GM23338 (cell line): ENCODE data around the gene MPP3. TPM values are rescaled to one million over a fixed set of nuclear protein-coding genes. Genes with fewer than 3 reads are reported as not detected.

Experiments used
- ATAC-seq: fragments of 200-7000 bp; cut with Tn5 transposase; 3 replicates; pipeline ENCODE4 v1.9.1; 2020
- DNase-seq: peaks from one replicate; pipeline ENCODE4 v3.0.0-alpha.2; 2015; ENCODE audit warnings: low spot score
- H2AFZ ChIP-seq: fragments of 200-600 bp; sonication (generic); 2 replicates; pipeline ENCODE4 v1.8.0; 2016; ENCODE audit warnings: antibody characterized with exemption, mild to moderate bottlenecking, moderate library complexity
- H3F3A ChIP-seq: fragments of 200-600 bp; sonication (generic); replicated peaks from 2 replicates; pipeline ENCODE4 v1.8.0; 2017; ENCODE audit warnings: antibody characterized with exemption, mixed run types, low read depth
- H3K27ac ChIP-seq: fragments of 200-600 bp; sonication (generic); 2 replicates; pipeline ENCODE4 v1.6.1; 2016; ENCODE audit warnings: low read depth
- H3K27me3 ChIP-seq: fragments of 200-600 bp; sonication (generic); 2 replicates; pipeline ENCODE4 v1.8.0; 2016; ENCODE audit warnings: mild to moderate bottlenecking, mixed run types, moderate library complexity; ENCODE audit not compliant: insufficient read depth
- H3K36me3 ChIP-seq: fragments of 200-600 bp; sonication (generic); 2 replicates; pipeline ENCODE4 v1.8.0; 2016; ENCODE audit warnings: mild to moderate bottlenecking; ENCODE audit not compliant: insufficient read depth
- H3K4me1 ChIP-seq: fragments of 200-600 bp; sonication (generic); 2 replicates; pipeline ENCODE4 v1.8.0; 2016; ENCODE audit warnings: mild to moderate bottlenecking, moderate library complexity; ENCODE audit not compliant: insufficient read depth
- H3K4me2 ChIP-seq: fragments of 200-600 bp; sonication (generic); 2 replicates; pipeline ENCODE4 v1.7.1; 2017; ENCODE audit warnings: mixed run types
- H3K4me3 ChIP-seq: fragments of 200-600 bp; sonication (generic); 2 replicates; pipeline ENCODE4 v1.6.1; 2016; ENCODE audit warnings: mixed run types
- H3K79me2 ChIP-seq: fragments of 200-600 bp; sonication (generic); replicated peaks from 2 replicates; pipeline ENCODE4 v1.8.0; 2017; ENCODE audit warnings: mild to moderate bottlenecking; ENCODE audit not compliant: insufficient read depth
- H3K9me2 ChIP-seq: fragments of 200-600 bp; sonication (generic); 2 replicates; pipeline ENCODE4 v1.8.0; 2017; ENCODE audit not compliant: insufficient read depth
- H4K20me1 ChIP-seq: fragments of 200-600 bp; sonication (generic); replicated peaks from 2 replicates; pipeline ENCODE4 v1.8.0; 2017; ENCODE audit warnings: mild to moderate bottlenecking; ENCODE audit not compliant: insufficient read depth
- H3K27ac Mint-ChIP-seq: 2 replicates; pipeline ENCODE4 v1.8.0; 2020; ENCODE audit warnings: inconsistent platforms, mild to moderate bottlenecking, moderate library complexity, mixed read lengths
- H3K27me3 Mint-ChIP-seq: 3 replicates; pipeline ENCODE4 v1.8.0; 2022; ENCODE audit warnings: low read depth, mild to moderate bottlenecking, moderate library complexity, mixed read lengths, inconsistent platforms; ENCODE audit not compliant: insufficient read depth, poor library complexity
- H3K36me3 Mint-ChIP-seq: 3 replicates; pipeline ENCODE4 v1.8.0; 2021; ENCODE audit warnings: low read depth, mild to moderate bottlenecking, inconsistent platforms, moderate library complexity, mixed read lengths
- H3K4me1 Mint-ChIP-seq: 3 replicates; pipeline ENCODE4 v1.8.0; 2020; ENCODE audit warnings: mild to moderate bottlenecking, inconsistent platforms, mixed read lengths
- H3K4me3 Mint-ChIP-seq: 3 replicates; pipeline ENCODE4 v1.8.0; 2021; ENCODE audit warnings: moderate library complexity, mild to moderate bottlenecking, inconsistent platforms, mixed read lengths
- H3K9me3 Mint-ChIP-seq: 3 replicates; pipeline ENCODE4 v1.8.0; 2020; ENCODE audit warnings: moderate library complexity, mild to moderate bottlenecking, inconsistent platforms, mixed read lengths
- CREB1 ChIP-seq: fragments of 250-450 bp; sonication (Bioruptor Pico); IDR thresholded peaks from 2 replicates; pipeline ENCODE4 v1.5.0; 2020; ENCODE audit warnings: low read depth, mild to moderate bottlenecking, moderate library complexity
- CTCF ChIP-seq, 2 experiments: fragments of 200-600 bp in 1 of 2; sonication (generic) in 1 of 2; conservative IDR thresholded peaks; 2 replicates each; pipeline versions ENCODE4 v1.5.1 to v1.6.1; 2016 to 2017; ENCODE audit warnings: antibody characterized with exemption in 2 of 2, low read depth in 2 of 2, mild to moderate bottlenecking in 2 of 2, moderate library complexity in 1 of 2
- ETS1 ChIP-seq: IDR thresholded peaks from 2 replicates; pipeline ENCODE4 v1.6.1; 2016; ENCODE audit warnings: antibody characterized with exemption
- EZH2phosphoT487 ChIP-seq: fragments of 200-600 bp; sonication (generic); IDR thresholded peaks from one replicate; pipeline ENCODE4 v1.8.1; 2018; ENCODE audit warnings: antibody characterized with exemption; ENCODE audit not compliant: unreplicated experiment
- JUNB ChIP-seq: IDR thresholded peaks from one replicate; pipeline ENCODE4 v1.6.1; 2016; ENCODE audit warnings: antibody characterized with exemption; ENCODE audit not compliant: unreplicated experiment
- NANOG ChIP-seq: IDR thresholded peaks from 2 replicates; pipeline ENCODE4 v1.6.1; 2016; ENCODE audit warnings: antibody characterized with exemption, borderline replicate concordance
- POLR2AphosphoS5 ChIP-seq: IDR thresholded peaks from 2 replicates; pipeline ENCODE4 v1.6.1; 2016; ENCODE audit warnings: antibody characterized with exemption, low read depth
- REST ChIP-seq: IDR thresholded peaks from one replicate; pipeline ENCODE4 v1.6.1; 2018; ENCODE audit warnings: antibody characterized with exemption; ENCODE audit not compliant: unreplicated experiment
- STAT1 ChIP-seq: IDR thresholded peaks from one replicate; pipeline ENCODE4 v1.6.1; 2016; ENCODE audit warnings: antibody characterized with exemption; ENCODE audit not compliant: unreplicated experiment
- ZNF114 ChIP-seq: fragments of 250-450 bp; sonication (Bioruptor Pico); IDR thresholded peaks from 2 replicates; pipeline ENCODE4 v1.5.0; 2020; ENCODE audit warnings: mild to moderate bottlenecking, moderate library complexity
- ZNF331 ChIP-seq: fragments of 250-450 bp; sonication (Bioruptor Pico); IDR thresholded peaks from 2 replicates; pipeline ENCODE4 v1.5.0; 2020; ENCODE audit warnings: low read depth, mild to moderate bottlenecking, moderate library complexity
- ZNF462 ChIP-seq: fragments of 250-450 bp; sonication (Bioruptor Pico); IDR thresholded peaks from 2 replicates; pipeline ENCODE4 v1.5.0; 2020; ENCODE audit warnings: mild to moderate bottlenecking, moderate library complexity
- polyA plus RNA-seq: library from polyadenylated mRNA; unstranded; fragments of >200 nt; fragmentation: Nextera tagmentation; extraction: Ambion mirVana; gene quantifications from 2 replicates; pipeline ENCODE4 v1.2.1, GENCODE V29; 2016
- total RNA-seq: library from RNA; depleted of rRNA; stranded (reverse); fragments of >200 nt; shearing (Covaris generic); gene quantifications from 2 replicates; pipeline ENCODE4 v1.2.3, GENCODE V29; 2014

MPP3 gene
- total and polyA plus RNA-seq, 2 experiments from 2014 or later: 6.6 to 7.4 TPM

- H3K27me3 Mint-ChIP-seq: no peaks in the 10 kb centered on the region
- H3K27ac Mint-ChIP-seq: no peak overlapping the region
- Histone ChIP-seq H3K4me2 (no peak overlapping the region), H2AFZ (no peak overlapping the region), H3F3A (no peaks in the 10 kb centered on the region), H3K9me2 (no peaks in the 10 kb centered on the region), H4K20me1 (no peaks in the 10 kb centered on the region), H3K79me2 (no peaks in the 10 kb centered on the region), H3K4me1 (no peaks in the 10 kb centered on the region), H3K4me3 (no peak overlapping the region), H3K27me3 (no peaks in the 10 kb centered on the region), H3K36me3 (no peaks in the 10 kb centered on the region), H3K27ac (no peak overlapping the region)
- DNase-seq (no peak), ATAC-seq (no peak)
- H3K36me3 Mint-ChIP-seq: no peaks in the 10 kb centered on the region
- peaks cover 2% of the 10 kb centered on the region; the same call in 1 of the 3 replicates for H3K4me1 Mint-ChIP-seq
- TF ChIP-seq EZH2phosphoT487: no peak
- no peak for TF ChIP-seq ZNF462
- TF ChIP-seq REST: no peak
- TF ChIP-seq ETS1: no peak
- TF ChIP-seq STAT1: no peak
- no peak for TF ChIP-seq CTCF (conservative IDR thresholded peaks at IDR 0.05; ENCODE audit: low read depth in 2 of 2)
- no peak for TF ChIP-seq ZNF114 (CRISPR knock-in tag)
- no peak for TF ChIP-seq NANOG
- no peak for TF ChIP-seq JUNB
- no peak for TF ChIP-seq POLR2AphosphoS5
- no peak for TF ChIP-seq CREB1 (CRISPR knock-in tag)
- no peak for TF ChIP-seq ZNF331 (CRISPR knock-in tag)
- H3K4me3 Mint-ChIP-seq: no peak overlapping the region
- H3K9me3 Mint-ChIP-seq: no peaks in the 10 kb centered on the region
These were observed 39.2 kb upstream of the MPP3 start for GRCh38 chr17:43871946-43872690.
